Adrenal gland (tissue), 12 donors: Measurements from ENCODE around the gene SPOCK2. TPM values are rescaled to one million over a fixed set of nuclear protein-coding genes. Genes with fewer than 3 reads are reported as not detected.

ENCODE experiments used
- DNase-seq, 7 donors: peaks; one replicate each; pipeline ENCODE4 v3.0.0-alpha.2; 2019 to 2020
- H3K27ac ChIP-seq, 5 donors: fragments of 200-600 bp; sonication (generic) in 4 of 5; 1 replicate in 3 of 5; 2 replicates in 2 of 5; pipeline versions ENCODE4 v1.5.1 to v1.8.0; 2016 to 2020; ENCODE audit warnings: mild to moderate bottlenecking in 1 of 5
- H3K27me3 ChIP-seq: fragments of 200-600 bp; 2 replicates; pipeline ENCODE4 v1.8.0; 2021
- H3K36me3 ChIP-seq, 2 donors: fragments of 200-600 bp; replicated peaks in 1 of 2; 1 replicate in 1 of 2; 2 replicates in 1 of 2; pipeline versions ENCODE4 v1.5.1 to v1.8.0; 2018 to 2022
- H3K4me1 ChIP-seq, 2 donors: fragments of 200-600 bp; replicated peaks in 1 of 2; 1 replicate in 1 of 2; 2 replicates in 1 of 2; pipeline versions ENCODE4 v1.5.1 to v1.8.0; 2018 to 2021
- H3K4me3 ChIP-seq, 4 donors: fragments of 200-600 bp; sonication (generic) in 3 of 4; one replicate each; pipeline ENCODE4 v1.5.1; 2016 to 2018
- H3K9me3 ChIP-seq, 3 donors: fragments of 200-600 bp; sonication (generic) in 1 of 3; replicated peaks in 1 of 3; 1 replicate in 2 of 3; 2 replicates in 1 of 3; pipeline versions ENCODE4 v1.5.1 to v1.8.0; 2016 to 2021
- POLR2A ChIP-seq, 2 donors: fragments of 450-650 bp; IDR thresholded peaks; one replicate each; pipeline ENCODE4 v1.6.1; 2017; ENCODE audit warnings: antibody characterized with exemption in 2 of 2, mild to moderate bottlenecking in 2 of 2, moderate library complexity in 1 of 2
- WGBS, 4 donors: extraction: QIAGEN DNeasy Blood & Tissue Kit in 2 of 4; methylation state at CpG; one replicate each; pipeline versions ENCODE4 v1.1.5 to v1.1.7; 2013 to 2017; 5-methylcytosine and 5-hydroxymethylcytosine counted together
- intact Hi-C, 2 donors: fragments of 100-400 bp; cut with DNase I; formaldehyde crosslinking; loops; one replicate each; pipeline versions ENCODE4 v1.14.1 to v1.15.0; 2022 to 2023
- polyA plus RNA-seq, 3 donors: library from polyadenylated mRNA; stranded (reverse); fragments of 200-250 nt in 2 of 3; fragments of 350-450 nt in 1 of 3; fragmentation: Illumina TruSeq in 1 of 3; extraction: RNeasy Lipid Tissue Mini Kit (QIAGEN cat#74804) in 1 of 3; gene quantifications; one replicate each; pipeline ENCODE4 v1.2.3, GENCODE V29; 2013 to 2014
- total RNA-seq, 9 donors: library from RNA; depleted of rRNA in 4 of 9; stranded (reverse); fragments of >200 nt in 4 of 9; fragments of 120-200 nt in 1 of 9; fragmentation: NEBNext Ultra II Directional in 1 of 9; extraction: Animal tissue kit (Norgen Biotek cat#: 25700) in 1 of 9; gene quantifications; one replicate each; pipeline versions ENCODE4 v1.1.0 to v1.2.4, GENCODE V29; 2013 to 2023
- TF ChIP-seq, protein P1 (sequence below), 6 experiments: fragments of 450-650 bp in 4 of 6; fragments of 200-600 bp in 2 of 6; sonication (generic) in 1 of 6; IDR thresholded peaks; 1 replicate in 5 of 6; 2 replicates in 1 of 6; pipeline versions ENCODE4 v1.5.1 to v1.8.0; 2016 to 2021; ENCODE audit warnings: antibody characterized with exemption in 6 of 6, mild to moderate bottlenecking in 2 of 6, moderate library complexity in 1 of 6
- donor health status: healthy with polysubstance abuse.
- donor health status: Bipolar disorder and iron deficiency.
- donor health status: DM: yes; HTN: yes; CAD: no.
- donor health status: DM: no; HTN: no; CAD: no.
- donor health status: DM: no; HTN: no; CAD: no.
- donor health status: DM: yes; HTN: yes; CAD: no.

SPOCK2 gene
- total and polyA plus RNA-seq, 12 donors = 11.7 to 68.9 (median 37.4) TPM

DNA sequence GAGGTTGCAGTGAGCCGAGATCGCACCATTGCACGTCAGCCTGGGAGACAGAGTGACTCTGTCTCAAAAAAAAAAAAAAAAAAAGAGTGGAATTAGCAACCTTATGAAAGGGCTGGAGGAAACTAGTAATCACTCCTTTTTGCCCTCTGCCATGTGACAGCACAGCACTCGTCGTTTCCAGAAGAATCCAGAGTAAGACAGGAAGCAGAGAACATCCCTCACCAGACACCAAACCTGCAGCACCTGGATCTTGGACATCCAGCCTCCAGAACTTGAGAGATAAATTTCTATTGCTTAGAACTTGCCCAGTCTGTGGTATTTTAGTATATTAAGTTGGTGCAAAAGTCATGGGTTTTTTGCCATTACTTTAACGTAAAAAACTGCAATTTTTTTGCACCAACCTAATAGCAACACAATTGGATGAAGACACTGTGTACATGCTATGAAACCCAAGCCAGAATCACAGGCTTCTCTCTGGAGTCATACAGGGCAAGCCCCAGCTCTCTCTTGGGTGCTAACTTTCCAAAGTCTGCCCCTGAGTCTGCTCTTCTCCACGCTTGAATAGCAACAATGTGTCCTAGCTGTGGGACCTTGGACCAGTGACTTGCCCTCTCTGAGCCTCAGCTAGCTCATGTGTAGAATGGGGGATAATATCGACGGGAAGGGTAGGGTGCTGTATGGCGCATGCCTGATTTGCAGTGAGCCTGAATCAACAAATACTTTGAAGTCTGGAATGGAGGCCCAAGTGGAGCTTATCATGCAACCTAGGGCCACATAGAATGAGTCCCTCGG, 69.1 kb downstream of the SPOCK2 start:
- Histone ChIP-seq H3K4me1 (peaks cover 27 to 55% of the 10 kb centered on the region in 2 donors), H3K27me3 (no peaks in the 10 kb centered on the region), H3K36me3 (no peaks in the 10 kb centered on the region), H3K27ac (no peak overlapping the region), H3K4me3 (no peak overlapping the region), H3K9me3 (no peaks in the 10 kb centered on the region)
- WGBS, 4 donors = 89 to 94% (median 91%) methylated on average over 11 of the region's 11 CpGs
- DNase-seq = no peak
- no peak for TF ChIP-seq POLR2A (IDR thresholded peaks at IDR 0.05)
- TF ChIP-seq, protein P1, sequence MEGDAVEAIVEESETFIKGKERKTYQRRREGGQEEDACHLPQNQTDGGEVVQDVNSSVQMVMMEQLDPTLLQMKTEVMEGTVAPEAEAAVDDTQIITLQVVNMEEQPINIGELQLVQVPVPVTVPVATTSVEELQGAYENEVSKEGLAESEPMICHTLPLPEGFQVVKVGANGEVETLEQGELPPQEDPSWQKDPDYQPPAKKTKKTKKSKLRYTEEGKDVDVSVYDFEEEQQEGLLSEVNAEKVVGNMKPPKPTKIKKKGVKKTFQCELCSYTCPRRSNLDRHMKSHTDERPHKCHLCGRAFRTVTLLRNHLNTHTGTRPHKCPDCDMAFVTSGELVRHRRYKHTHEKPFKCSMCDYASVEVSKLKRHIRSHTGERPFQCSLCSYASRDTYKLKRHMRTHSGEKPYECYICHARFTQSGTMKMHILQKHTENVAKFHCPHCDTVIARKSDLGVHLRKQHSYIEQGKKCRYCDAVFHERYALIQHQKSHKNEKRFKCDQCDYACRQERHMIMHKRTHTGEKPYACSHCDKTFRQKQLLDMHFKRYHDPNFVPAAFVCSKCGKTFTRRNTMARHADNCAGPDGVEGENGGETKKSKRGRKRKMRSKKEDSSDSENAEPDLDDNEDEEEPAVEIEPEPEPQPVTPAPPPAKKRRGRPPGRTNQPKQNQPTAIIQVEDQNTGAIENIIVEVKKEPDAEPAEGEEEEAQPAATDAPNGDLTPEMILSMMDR (IDR thresholded peaks at IDR 0.05) = no peak
- intact Hi-C loops = no loop called here

DNA sequence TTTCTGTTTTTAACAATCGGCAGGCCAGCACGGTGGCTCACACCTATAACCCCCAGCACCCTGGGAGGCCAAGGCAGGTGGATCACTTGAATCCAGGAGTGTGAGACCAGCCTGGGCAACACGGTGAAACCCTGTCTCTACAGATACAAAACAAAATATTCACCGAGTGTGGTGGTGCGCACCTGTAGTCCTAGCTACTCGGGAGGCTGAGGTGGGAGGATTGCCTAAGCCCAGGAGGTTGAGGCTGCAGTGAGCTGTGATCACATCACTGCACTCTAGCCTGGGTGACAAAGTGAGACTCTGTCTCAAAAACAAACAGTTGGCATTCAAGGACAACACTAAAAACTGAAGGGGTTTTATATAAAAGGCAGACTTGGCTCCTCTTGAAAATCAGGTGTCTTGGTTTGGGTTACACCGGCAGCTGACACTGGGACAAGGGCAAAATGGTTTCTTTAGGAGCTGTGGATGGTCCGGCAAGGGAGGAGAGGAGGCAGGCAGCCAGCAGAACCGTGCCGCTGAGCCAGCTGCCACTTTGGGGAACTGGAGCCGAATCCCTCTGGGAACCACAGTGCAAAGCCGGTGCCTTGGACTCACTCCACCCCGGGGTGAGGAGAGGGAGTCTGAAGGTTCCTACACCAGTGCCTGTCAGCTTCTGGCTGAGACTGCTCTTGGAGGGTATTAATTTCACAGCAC, 71.6 kb downstream of the SPOCK2 start:
- peak in 6 of 7 donors; percentile 53 to 66 (median 60) for DNase-seq
- TF ChIP-seq POLR2A (IDR thresholded peaks at IDR 0.05) = no peak
- TF ChIP-seq, protein P1 (IDR thresholded peaks at IDR 0.05) = no peak
- Histone ChIP-seq H3K4me1 (peaks cover 46 to 75% of the 10 kb centered on the region in 2 donors), H3K27ac (peak overlapping the region in 3 of 5 donors; percentile 61 to 63 (median 61)), H3K27me3 (no peaks in the 10 kb centered on the region), H3K4me3 (no peak overlapping the region), H3K9me3 (no peaks in the 10 kb centered on the region), H3K36me3 (no peaks in the 10 kb centered on the region)
- WGBS, 4 donors = 58 to 72% (median 67%) methylated on average over 10 to 13 of the region's 13 CpGs
- intact Hi-C loops = no loop called here

DNA sequence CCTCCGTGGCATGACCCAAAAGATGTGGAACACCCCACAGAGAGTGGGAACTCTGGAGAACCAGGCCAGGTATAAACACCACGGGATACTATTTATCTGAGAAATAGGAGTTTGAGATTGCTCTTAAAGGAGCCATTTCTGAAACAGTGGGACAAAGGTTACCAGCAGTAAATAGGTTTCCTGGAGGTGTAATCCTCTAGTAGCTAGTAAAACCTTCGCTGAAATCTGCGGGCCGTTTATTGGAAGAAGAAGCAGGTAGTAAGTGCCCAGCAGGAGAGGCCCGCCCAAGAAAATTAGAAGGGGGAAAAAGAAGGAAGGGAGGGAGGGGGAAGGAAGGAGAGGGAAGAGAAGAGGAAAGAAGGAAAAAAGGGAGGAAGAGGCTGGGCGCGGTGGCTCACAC, 72.5 kb downstream of the SPOCK2 start:
- Histone ChIP-seq H3K4me1 (peaks cover 40 to 74% of the 10 kb centered on the region in 2 donors), H3K4me3 (no peak overlapping the region), H3K27me3 (no peaks in the 10 kb centered on the region), H3K27ac (peak overlapping the region in 2 of 5 donors; percentile 9 to 91), H3K9me3 (no peaks in the 10 kb centered on the region), H3K36me3 (no peaks in the 10 kb centered on the region)
- TF ChIP-seq, protein P1 (IDR thresholded peaks at IDR 0.05) = no peak
- no peak for TF ChIP-seq POLR2A (IDR thresholded peaks at IDR 0.05)
- intact Hi-C loops = no loop called here
- no peak for DNase-seq
- 78 to 89% (median 82%) methylated on average over 7 to 8 of the region's 8 CpGs for WGBS, 4 donors

DNA sequence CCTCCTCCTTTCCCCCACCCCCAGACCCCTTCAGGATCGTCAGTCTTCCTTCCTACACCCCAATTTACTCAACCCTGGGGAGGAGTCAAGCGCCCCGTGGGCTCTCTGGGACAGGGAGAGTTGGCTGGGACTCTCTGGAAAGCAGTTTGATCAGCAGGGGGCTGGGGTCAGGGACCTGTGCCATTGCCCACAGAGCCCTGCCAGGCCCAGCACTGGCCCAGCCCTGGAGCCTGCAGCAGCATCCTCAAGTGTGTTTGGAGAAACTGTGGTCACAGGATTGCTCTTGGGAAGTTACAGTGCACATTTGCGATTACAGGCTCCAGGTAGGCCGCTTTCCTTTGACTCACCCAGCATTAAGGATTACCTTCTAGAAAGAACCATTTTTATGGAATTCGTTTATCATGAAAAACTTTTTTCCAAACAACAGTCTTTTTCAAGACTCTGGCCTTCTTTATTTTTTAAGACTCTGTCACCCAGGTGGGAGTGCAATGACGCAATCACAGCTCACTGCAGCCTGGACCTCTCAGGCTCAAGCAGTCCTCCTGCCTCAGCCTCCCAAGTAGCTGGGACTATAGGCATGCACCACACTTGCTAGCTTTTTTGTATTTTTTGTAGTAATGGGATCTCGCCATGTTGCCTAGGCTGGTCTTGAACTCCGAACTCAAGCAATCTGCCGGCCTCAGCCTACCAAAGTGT, 73.4 kb downstream of the SPOCK2 start:
- Histone ChIP-seq H3K27me3 (no peaks in the 10 kb centered on the region), H3K4me3 (no peak overlapping the region), H3K27ac (peak overlapping the region in 2 of 5 donors; percentile 76 to 91), H3K4me1 (peaks cover 44 to 80% of the 10 kb centered on the region in 2 donors), H3K9me3 (no peaks in the 10 kb centered on the region), H3K36me3 (no peaks in the 10 kb centered on the region)
- intact Hi-C loops = no loop called here
- DNase-seq = no peak
- TF ChIP-seq, protein P1 (IDR thresholded peaks at IDR 0.05) = no peak
- TF ChIP-seq POLR2A (IDR thresholded peaks at IDR 0.05) = no peak
- 78 to 88% (median 85%) methylated on average over 10 of the region's 10 CpGs for WGBS, 4 donors
